Cardiac fibroblast (primary cell): ENCODE data around the gene IPCEF1.

ENCODE experiments used
- DNase-seq, 2 donors: peaks; one replicate each; pipeline versions ENCODE4 v3.0.0 to v3.0.0-alpha.2; 2010; ENCODE audit warnings: low read depth in 2 of 2
- H3K4me3 ChIP-seq, 2 donors: replicated peaks in 1 of 2; 1 replicate in 1 of 2; 2 replicates in 1 of 2; pipeline ENCODE4 v1.5.1; 2011; ENCODE audit warnings: low read depth in 2 of 2, low read length in 2 of 2, mild to moderate bottlenecking in 2 of 2, moderate library complexity in 1 of 2
- CTCF ChIP-seq: IDR thresholded peaks from one replicate; pipeline ENCODE4 v1.5.1; 2011; ENCODE audit warnings: low read depth, mild to moderate bottlenecking, low read length, inconsistent platforms

Gene IPCEF1

GRCh38 chr6:154230910-154231595, 125.5 kb downstream of the IPCEF1 start:
- DNase-seq = no peak
- no peak for TF ChIP-seq CTCF
- H3K4me3 ChIP-seq = no peak overlapping the region

GRCh38 chr6:154230393-154230792, 126.2 kb downstream of the IPCEF1 start:
- TF ChIP-seq CTCF = no peak
- no peak overlapping the region for H3K4me3 ChIP-seq
- DNase-seq = no peak

GRCh38 chr6:154229786-154230185, 126.8 kb downstream of the IPCEF1 start:
- H3K4me3 ChIP-seq = no peak overlapping the region
- DNase-seq = no peak
- no peak for TF ChIP-seq CTCF

- DNase-seq = no peak
- H3K4me3 ChIP-seq = no peak overlapping the region
- no peak for TF ChIP-seq CTCF
These were observed 128.1 kb downstream of the IPCEF1 start for GRCh38 chr6:154228521-154228905.

- DNase-seq = no peak
These were observed 128.6 kb downstream of the IPCEF1 start for GRCh38 chr6:154227862-154228520.

GRCh38 chr6:154226461-154226860, 130.1 kb downstream of the IPCEF1 start:
- H3K4me3 ChIP-seq = no peak overlapping the region
- no peak for DNase-seq
- TF ChIP-seq CTCF = no peak

More at GRCh38 chr6:154227862-154228520, 128.6 kb downstream of the IPCEF1 start:
- no peak overlapping the region for H3K4me3 ChIP-seq
- no peak for TF ChIP-seq CTCF
